IMR-90 (cell line): ENCODE results near the gene GPR17. TPM values are rescaled to one million over a fixed set of nuclear protein-coding genes. Genes with fewer than 3 reads are reported as not detected.

Source experiments
- ATAC-seq: fragments of 200-7000 bp; cut with Tn5 transposase; 2 replicates; pipeline ENCODE4 v1.9.1; 2020; ENCODE audit warnings: low read depth, mild to moderate bottlenecking, moderate library complexity
- BruUV-seq: library from RNA; stranded (reverse); fragments of 400-500 nt; replicated peaks from 2 replicates; lab custom pipeline; 2021; lab: Mats Ljungman, UMichigan
- CTCF ChIA-PET: fragments of 300-600 bp; formaldehyde crosslinking; extraction: SDS; loops from one replicate; lab custom pipeline; 2021; ENCODE audit warnings: antibody characterized with exemption; lab: Yijun Ruan, JAX
- POLR2A ChIA-PET: fragments of 300-600 bp; sonication (Branson Sonifier 250); formaldehyde crosslinking; loops from one replicate; lab custom pipeline; 2022; ENCODE audit warnings: antibody characterized with exemption; ENCODE audit not compliant: unreplicated experiment; lab: Charles Lee
- DNase-seq: peaks from one replicate; pipeline ENCODE4 v3.0.0; 2013
- H2AFZ ChIP-seq: replicated peaks from 2 replicates; pipeline ENCODE3; 2013; ENCODE audit warnings: low read length, mild to moderate bottlenecking; ENCODE audit not compliant: poor library complexity
- H2AK5ac ChIP-seq: 2 replicates; pipeline ENCODE4 v1.6.1; 2013; ENCODE audit warnings: low read depth, low read length, inconsistent platforms
- H2AK9ac ChIP-seq: replicated peaks from 2 replicates; pipeline ENCODE3; 2013; ENCODE audit warnings: mild to moderate bottlenecking, low read depth, low read length, moderate library complexity; ENCODE audit not compliant: poor library complexity
- H2BK120ac ChIP-seq: 2 replicates; pipeline ENCODE4 v1.6.1; 2013; ENCODE audit warnings: low read depth, low read length, inconsistent platforms
- H2BK15ac ChIP-seq: 3 replicates; pipeline ENCODE4 v1.6.1; 2013; ENCODE audit warnings: low read depth, low read length, inconsistent platforms
- H2BK20ac ChIP-seq: 2 replicates; pipeline ENCODE4 v1.6.1; 2013; ENCODE audit warnings: low read depth, mild to moderate bottlenecking, inconsistent platforms, low read length, moderate library complexity
- H2BK5ac ChIP-seq: 2 replicates; pipeline ENCODE4 v1.6.1; 2013; ENCODE audit warnings: mild to moderate bottlenecking, low read depth, low read length, inconsistent platforms; ENCODE audit not compliant: poor library complexity, severe bottlenecking
- H3K14ac ChIP-seq: replicated peaks from 2 replicates; pipeline ENCODE4 v1.6.1; 2013; ENCODE audit warnings: low read depth, low read length, inconsistent platforms
- H3K18ac ChIP-seq: 2 replicates; pipeline ENCODE4 v1.6.1; 2013; ENCODE audit warnings: low read depth, low read length, control low read depth
- H3K23ac ChIP-seq: 2 replicates; pipeline ENCODE4 v1.6.1; 2013; ENCODE audit warnings: low read depth, low read length, inconsistent platforms
- H3K27ac ChIP-seq: 2 replicates; pipeline ENCODE4 v1.5.1; 2013; ENCODE audit warnings: mild to moderate bottlenecking, control low read depth, low read length; ENCODE audit not compliant: insufficient read depth
- H3K27me3 ChIP-seq: 2 replicates; pipeline ENCODE4 v1.6.1; 2013; ENCODE audit warnings: low read length; ENCODE audit not compliant: control insufficient read depth, insufficient read depth
- H3K36me3 ChIP-seq: 2 replicates; pipeline ENCODE4 v1.6.1; 2013; ENCODE audit warnings: low read length, mixed read lengths; ENCODE audit not compliant: control insufficient read depth, insufficient read depth
- H3K4ac ChIP-seq: 2 replicates; pipeline ENCODE4 v1.6.1; 2013; ENCODE audit warnings: low read depth, low read length, inconsistent platforms
- H3K4me1 ChIP-seq: 2 replicates; pipeline ENCODE4 v1.6.1; 2013; ENCODE audit warnings: low read length, mixed read lengths; ENCODE audit not compliant: control insufficient read depth, insufficient read depth
- H3K4me2 ChIP-seq: 2 replicates; pipeline ENCODE4 v1.6.1; 2013; ENCODE audit warnings: low read depth, mild to moderate bottlenecking, control low read depth, low read length, moderate library complexity
- H3K4me3 ChIP-seq: 2 replicates; pipeline ENCODE4 v1.5.1; 2013; ENCODE audit warnings: low read depth, mild to moderate bottlenecking, control low read depth, low read length, moderate library complexity; ENCODE audit not compliant: insufficient read depth
- H3K56ac ChIP-seq: 2 replicates; pipeline ENCODE4 v1.6.1; 2013; ENCODE audit warnings: low read length, inconsistent platforms; ENCODE audit not compliant: insufficient read depth; ENCODE audit errors: extremely low read depth
- H3K79me1 ChIP-seq, 2 experiments: 2 replicates each; pipeline ENCODE4 v1.6.1; 2013; ENCODE audit warnings: low read length in 2 of 2, inconsistent platforms in 1 of 2, low read depth in 1 of 2
- H3K9ac ChIP-seq: 2 replicates; pipeline ENCODE4 v1.6.1; 2013; ENCODE audit warnings: low read depth, low read length, control low read depth
- H3K9me1 ChIP-seq: 2 replicates; pipeline ENCODE4 v1.6.1; 2013; ENCODE audit warnings: low read length, inconsistent platforms; ENCODE audit not compliant: insufficient read depth
- H3K9me3 ChIP-seq: 2 replicates; pipeline ENCODE4 v1.6.1; 2013; ENCODE audit warnings: low read length; ENCODE audit not compliant: control insufficient read depth, insufficient read depth
- H4K20me1 ChIP-seq: 2 replicates; pipeline ENCODE4 v1.6.1; 2013; ENCODE audit warnings: low read length, inconsistent platforms; ENCODE audit not compliant: insufficient read depth
- H4K5ac ChIP-seq: 2 replicates; pipeline ENCODE4 v1.6.1; 2013; ENCODE audit warnings: mild to moderate bottlenecking, low read depth, low read length, control low read depth
- H4K8ac ChIP-seq, 2 experiments: 2 replicates each; pipeline ENCODE4 v1.6.1; 2013; ENCODE audit warnings: low read depth in 2 of 2, low read length in 2 of 2, control low read depth in 1 of 2, inconsistent platforms in 1 of 2
- H4K91ac ChIP-seq: 2 replicates; pipeline ENCODE4 v1.6.1; 2013; ENCODE audit warnings: low read depth, low read length, inconsistent platforms; ENCODE audit not compliant: insufficient read depth
- BHLHE40 ChIP-seq: fragments of 150-350 bp; IDR thresholded peaks from 2 replicates; pipeline ENCODE4 v1.6.1; 2016; ENCODE audit warnings: mild to moderate bottlenecking, low read depth, low read length
- CEBPB ChIP-seq: IDR thresholded peaks from 2 replicates; pipeline ENCODE4 v1.6.1; 2012; ENCODE audit warnings: low read depth, low read length, improper control_type of control experiment
- WGBS, 2 experiments: methylation state at CpG; one replicate each; pipeline versions ENCODE4 v1.1.5 to v1.1.7; 2013; ENCODE audit warnings: missing lambda C conversion rate in 2 of 2; ENCODE audit not compliant: insufficient read length in 1 of 2; ENCODE audit errors: extremely low coverage in 2 of 2; 5-methylcytosine and 5-hydroxymethylcytosine counted together
- dilution Hi-C: fragments of 300-500 bp; cut with HindIII; formaldehyde crosslinking; loops from one replicate; pipeline ENCODE4 v1.14.3; 2018; ENCODE audit warnings: low sequenced_read_pairs; ENCODE audit not compliant: unreplicated experiment
- in situ Hi-C: fragments of 300-500 bp; cut with MboI; formaldehyde crosslinking; loops from 3 replicates; pipeline ENCODE4 v1.14.3; 2019; ENCODE audit warnings: low sequenced_read_pairs, inconsistent platforms, mixed read lengths
- intact Hi-C: fragments of 100-400 bp; cut with micrococcal nuclease; formaldehyde crosslinking; loops from 2 replicates; pipeline ENCODE4 v1.10.0; 2022
- polyA plus RNA-seq, 3 experiments: library from polyadenylated mRNA; depleted of rRNA; stranded (reverse); fragments of >200 nt; gene quantifications; 2 replicates each; pipeline ENCODE4 v1.2.3, GENCODE V29; 2012; ENCODE audit warnings: low replicate concordance in 1 of 3
- total RNA-seq: library from RNA; depleted of rRNA; stranded (reverse); fragments of >200 nt; gene quantifications from 2 replicates; pipeline ENCODE4 v1.2.3, GENCODE V29; 2012

The GPR17 gene
- total and polyA plus RNA-seq, 2 of the 4 experiments (the other 2 are of a cell fraction) = not detected

GRCh38 chr2:127638361-127639110, 7.4 kb upstream of the GPR17 start:
- dilution Hi-C loops (no loop called here), in situ Hi-C loops (no loop called here), intact Hi-C loops (no loop called here)
- Histone ChIP-seq H2BK20ac (peak overlapping the region; percentile 96), H4K5ac (peak overlapping the region; percentile 99; the same call in 1 of the 2 replicates), H3K9ac (peak overlapping the region; percentile 24; the same call in 1 of the 2 replicates), H3K4me1 (peaks cover 14% of the 10 kb centered on the region), H3K36me3 (peaks cover 2% of the 10 kb centered on the region; the same call in 1 of the 2 replicates), H3K4me2 (no peak overlapping the region), H2AFZ (peak overlapping the region; percentile 92), H3K4me3 (no peak overlapping the region), H3K4ac (peak overlapping the region; percentile 98), H3K27me3 (no peaks in the 10 kb centered on the region), H3K9me1 (peaks cover 12% of the 10 kb centered on the region), H3K23ac (no peak overlapping the region), H2BK15ac (peak overlapping the region; percentile 62; the same call in 1 of the 3 replicates), H3K79me1 (peaks cover 0 to 11% of the 10 kb centered on the region in 2 experiments; a peak in 1 of 4 replicates), H2AK5ac (peak overlapping the region; percentile 90), H4K20me1 (no peaks in the 10 kb centered on the region; the same call in 1 of the 2 replicates), H3K56ac (peak overlapping the region; percentile 24; the same call in 1 of the 2 replicates), H2BK5ac (peak overlapping the region; percentile 96), H2BK120ac (peak overlapping the region; percentile 99), H3K9me3 (no peaks in the 10 kb centered on the region), H2AK9ac (peak overlapping the region; percentile 98), H4K8ac (peak overlapping the region; percentile 86 to 89; a peak in 2 of 4 replicates), H3K14ac (peak overlapping the region; percentile 98), H4K91ac (peak overlapping the region; percentile 97), H3K18ac (peak overlapping the region; percentile 91; the same call in 1 of the 2 replicates), H3K27ac (peak overlapping the region; percentile 82)
- TF ChIP-seq CEBPB (peak; percentile 23; the same call in 1 of the 2 replicates), BHLHE40 (no peak)
- BruUV-seq = TSS peak; percentile 97
- ChIA-PET CTCF (interaction anchor here (1.1 to 1.7 kb wide), 2 partner anchors 11 to 47 kb away, joined by 3 to 5 read pairs; no protein-coding TSS in a partner anchor), POLR2A (no interaction called here)
- DNase-seq (no peak), ATAC-seq (no peak)
- WGBS, 2 experiments = 100% methylated on average over 2 of the region's 23 CpGs; no CpG with 5 or more reads in 1 of the 2 experiments
